DOHH2 (cell line): Measurements from ENCODE around the gene BRAF.

Experiments used
- H3F3A ChIP-seq: fragments of 200-600 bp; sonication (generic), shearing (Covaris generic); 2 replicates; pipeline ENCODE4 v1.6.0; 2016; ENCODE audit warnings: antibody characterized with exemption, mild to moderate bottlenecking; ENCODE audit not compliant: control insufficient read depth, insufficient read depth
- H3K27ac ChIP-seq: fragments of 200-600 bp; sonication (generic); 2 replicates; pipeline ENCODE4 v1.5.1; 2014; ENCODE audit warnings: low read depth, mild to moderate bottlenecking, low read length, moderate library complexity
- H3K27me3 ChIP-seq: fragments of 200-600 bp; sonication (generic); 2 replicates; pipeline ENCODE4 v1.6.1; 2014; ENCODE audit warnings: mild to moderate bottlenecking, low read length, mixed read lengths; ENCODE audit not compliant: control insufficient read depth
- H3K36me3 ChIP-seq: fragments of 200-600 bp; sonication (generic); 2 replicates; pipeline ENCODE4 v1.6.1; 2014; ENCODE audit warnings: mild to moderate bottlenecking, low read length, moderate library complexity, mixed read lengths; ENCODE audit not compliant: control insufficient read depth
- H3K4me1 ChIP-seq: fragments of 200-600 bp; sonication (generic); 2 replicates; pipeline ENCODE4 v1.6.1; 2014; ENCODE audit warnings: mild to moderate bottlenecking, low read length, mixed read lengths; ENCODE audit not compliant: control insufficient read depth
- H3K4me2 ChIP-seq: fragments of 200-600 bp; sonication (generic); 2 replicates; pipeline ENCODE4 v1.6.0; 2014; ENCODE audit warnings: mild to moderate bottlenecking, low read length, moderate library complexity
- H3K4me3 ChIP-seq: fragments of 200-600 bp; sonication (generic); 2 replicates; pipeline ENCODE4 v1.5.1; 2014; ENCODE audit warnings: mild to moderate bottlenecking, low read length, mixed read lengths
- H3K79me2 ChIP-seq: fragments of 200-600 bp; sonication (generic); 2 replicates; pipeline ENCODE4 v1.6.1; 2014; ENCODE audit warnings: mild to moderate bottlenecking, low read length, mixed read lengths; ENCODE audit not compliant: control insufficient read depth
- H3K9me2 ChIP-seq: fragments of 200-600 bp; sonication (generic); replicated peaks from 2 replicates; pipeline ENCODE4 v1.6.1; 2014; ENCODE audit warnings: mild to moderate bottlenecking, low read length, mixed read lengths; ENCODE audit not compliant: control insufficient read depth
- H3K9me3 ChIP-seq: fragments of 200-600 bp; sonication (generic); 2 replicates; pipeline ENCODE4 v1.6.1; 2014; ENCODE audit warnings: antibody characterized with exemption, low read length, mixed read lengths; ENCODE audit not compliant: control insufficient read depth, insufficient read depth
- H4K20me1 ChIP-seq: fragments of 200-600 bp; sonication (generic); 2 replicates; pipeline ENCODE4 v1.6.0; 2014; ENCODE audit warnings: low read depth, mild to moderate bottlenecking, antibody characterized with exemption, low read length, moderate library complexity; ENCODE audit not compliant: control insufficient read depth, insufficient read depth
- CTCF ChIP-seq: fragments of 200-600 bp; sonication (generic); IDR thresholded peaks from one replicate; pipeline ENCODE4 v1.5.1; 2014; ENCODE audit warnings: antibody characterized with exemption, mild to moderate bottlenecking, low read depth, low read length; ENCODE audit not compliant: poor library complexity, severe bottlenecking
- EZH2phosphoT487 ChIP-seq: fragments of 200-600 bp; sonication (generic); IDR thresholded peaks from 2 replicates; pipeline ENCODE4 v1.6.1; 2017; ENCODE audit warnings: borderline replicate concordance, mild to moderate bottlenecking, antibody characterized with exemption, low read length, moderate library complexity, mixed read lengths

The BRAF gene

GRCh38 chr7:140911746-140912145 is 13.0 kb downstream of the BRAF start:
- Histone ChIP-seq H3K27ac (no peak overlapping the region), H4K20me1 (peaks cover 4% of the 10 kb centered on the region; the same call in 1 of the 2 replicates), H3K79me2 (peaks cover 98% of the 10 kb centered on the region), H3K36me3 (no peaks in the 10 kb centered on the region; the same call in 1 of the 2 replicates), H3F3A (no peaks in the 10 kb centered on the region), H3K4me1 (peaks cover 15% of the 10 kb centered on the region), H3K9me2 (no peaks in the 10 kb centered on the region), H3K4me2 (no peak overlapping the region), H3K4me3 (no peak overlapping the region), H3K27me3 (no peaks in the 10 kb centered on the region), H3K9me3 (no peaks in the 10 kb centered on the region)
- TF ChIP-seq EZH2phosphoT487, result no peak
- no peak for TF ChIP-seq CTCF

GRCh38 chr7:140909476-140910161 is 15.1 kb downstream of the BRAF start:
- Histone ChIP-seq H3K9me3 (no peaks in the 10 kb centered on the region), H3K4me2 (no peak overlapping the region), H3K27ac (no peak overlapping the region), H3K4me1 (peaks cover 3% of the 10 kb centered on the region), H3K27me3 (no peaks in the 10 kb centered on the region), H4K20me1 (peaks cover 4% of the 10 kb centered on the region; the same call in 1 of the 2 replicates), H3K36me3 (no peaks in the 10 kb centered on the region; the same call in 1 of the 2 replicates), H3K9me2 (no peaks in the 10 kb centered on the region), H3K4me3 (no peak overlapping the region), H3F3A (no peaks in the 10 kb centered on the region), H3K79me2 (peaks cover 94% of the 10 kb centered on the region)
- TF ChIP-seq CTCF (no peak), EZH2phosphoT487 (no peak)

GRCh38 chr7:140908361-140908760 is 16.4 kb downstream of the BRAF start:
- Histone ChIP-seq H3K27me3 (no peaks in the 10 kb centered on the region), H3K4me3 (no peak overlapping the region), H4K20me1 (peaks cover 4% of the 10 kb centered on the region; the same call in 1 of the 2 replicates), H3K79me2 (peaks cover 94% of the 10 kb centered on the region), H3K27ac (no peak overlapping the region), H3K4me2 (no peak overlapping the region), H3F3A (no peaks in the 10 kb centered on the region), H3K36me3 (peaks cover 9% of the 10 kb centered on the region), H3K9me2 (no peaks in the 10 kb centered on the region), H3K4me1 (peaks cover 7% of the 10 kb centered on the region), H3K9me3 (peaks cover 6% of the 10 kb centered on the region; the same call in 1 of the 2 replicates)
- TF ChIP-seq EZH2phosphoT487, result no peak
- no peak for TF ChIP-seq CTCF
